DND-41 (cell line): ENCODE measurements around the gene HERC3.
"Not testable (repeated sequence)": the region's sequence is repeated elsewhere in the genome, so short reads cannot be mapped to it uniquely, and the experiment has no call there.

Source experiments
- EZH2 ChIP-seq: IDR thresholded peaks from 3 replicates; pipeline ENCODE4 v1.6.1; 2012; ENCODE audit warnings: borderline replicate concordance, low read depth, mild to moderate bottlenecking, moderate library complexity, low read length, inconsistent platforms; ENCODE audit not compliant: severe bottlenecking
- TF ChIP-seq, protein P1 (sequence below): IDR thresholded peaks from 2 replicates; pipeline ENCODE4 v1.5.1; 2012; ENCODE audit warnings: borderline replicate concordance, low read length, moderate library complexity, mild to moderate bottlenecking; ENCODE audit not compliant: poor library complexity, severe bottlenecking; ENCODE audit errors: extremely low read depth

DNA sequence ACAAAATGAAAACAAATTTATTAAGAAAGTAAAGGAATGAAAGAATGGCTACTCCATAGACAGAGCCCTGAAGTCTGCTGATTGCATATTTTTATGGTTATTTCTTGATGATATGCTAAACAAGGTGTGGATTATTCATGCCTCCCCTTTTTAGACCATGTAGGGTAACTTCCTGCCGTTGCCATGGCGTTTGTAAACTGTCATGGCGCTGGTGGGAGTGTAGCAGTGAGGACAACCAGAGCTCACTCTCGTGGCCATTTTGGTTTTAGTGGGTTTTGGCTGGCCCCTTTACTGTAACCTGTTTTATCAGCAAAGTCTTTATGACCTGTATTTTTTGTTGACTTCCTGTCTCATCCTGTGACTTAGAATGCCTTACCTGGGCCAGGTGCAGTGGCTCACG lies 17.5 kb downstream of the HERC3 start:
- TF ChIP-seq, protein P1, sequence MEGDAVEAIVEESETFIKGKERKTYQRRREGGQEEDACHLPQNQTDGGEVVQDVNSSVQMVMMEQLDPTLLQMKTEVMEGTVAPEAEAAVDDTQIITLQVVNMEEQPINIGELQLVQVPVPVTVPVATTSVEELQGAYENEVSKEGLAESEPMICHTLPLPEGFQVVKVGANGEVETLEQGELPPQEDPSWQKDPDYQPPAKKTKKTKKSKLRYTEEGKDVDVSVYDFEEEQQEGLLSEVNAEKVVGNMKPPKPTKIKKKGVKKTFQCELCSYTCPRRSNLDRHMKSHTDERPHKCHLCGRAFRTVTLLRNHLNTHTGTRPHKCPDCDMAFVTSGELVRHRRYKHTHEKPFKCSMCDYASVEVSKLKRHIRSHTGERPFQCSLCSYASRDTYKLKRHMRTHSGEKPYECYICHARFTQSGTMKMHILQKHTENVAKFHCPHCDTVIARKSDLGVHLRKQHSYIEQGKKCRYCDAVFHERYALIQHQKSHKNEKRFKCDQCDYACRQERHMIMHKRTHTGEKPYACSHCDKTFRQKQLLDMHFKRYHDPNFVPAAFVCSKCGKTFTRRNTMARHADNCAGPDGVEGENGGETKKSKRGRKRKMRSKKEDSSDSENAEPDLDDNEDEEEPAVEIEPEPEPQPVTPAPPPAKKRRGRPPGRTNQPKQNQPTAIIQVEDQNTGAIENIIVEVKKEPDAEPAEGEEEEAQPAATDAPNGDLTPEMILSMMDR = not testable (repeated sequence)
- TF ChIP-seq EZH2 = not testable (repeated sequence)
